ENCODE data around the gene PCDHA1.

GRCh38 chr5:140800816-140801493, 15.0 kb downstream of the PCDHA1 start, which contains the start of gene PCDHA3:
- TF ChIP-seq POLR2AphosphoS5 (IDR thresholded peaks at IDR 0.05) = no peak
- no peak for TF ChIP-seq CTCF (IDR thresholded peaks at IDR 0.05)
- no peak for TF ChIP-seq POLR2A (IDR thresholded peaks at IDR 0.05)
- no peak for TF ChIP-seq EP300 (IDR thresholded peaks at IDR 0.05)
